Tibial artery (tissue), 4 donors: ENCODE data around the gene HOOK1.
"Not testable (repeated sequence)": the region's sequence is repeated elsewhere in the genome, so short reads cannot be mapped to it uniquely, and the experiment has no call there.

Experiments
- DNase-seq, 2 donors: peaks; one replicate each; pipeline ENCODE4 v3.0.0-alpha.2; 2019
- H3K27ac ChIP-seq, 2 donors: fragments of 200-600 bp; sonication (generic) in 1 of 2; 1 replicate in 1 of 2; 2 replicates in 1 of 2; pipeline ENCODE4 v1.5.1; 2018 to 2019; ENCODE audit warnings: mild to moderate bottlenecking in 1 of 2
- H3K27me3 ChIP-seq, 2 donors: fragments of 200-600 bp; sonication (generic) in 1 of 2; one replicate each; pipeline versions ENCODE4 v1.5.1 to v1.6.0; 2016 to 2019
- H3K36me3 ChIP-seq, 3 donors: fragments of 200-600 bp; sonication (generic) in 2 of 3; one replicate each; pipeline ENCODE4 v1.5.1; 2016 to 2019; ENCODE audit warnings: mild to moderate bottlenecking in 2 of 3
- H3K4me1 ChIP-seq, 4 donors: fragments of 200-600 bp; sonication (generic) in 2 of 4; 1 replicate in 3 of 4; 2 replicates in 1 of 4; pipeline ENCODE4 v1.5.1; 2016 to 2019
- H3K4me3 ChIP-seq, 2 donors: fragments of 200-600 bp; sonication (generic) in 1 of 2; 1 replicate in 1 of 2; 2 replicates in 1 of 2; pipeline ENCODE4 v1.5.1; 2018 to 2019; ENCODE audit warnings: mild to moderate bottlenecking in 2 of 2
- H3K9me3 ChIP-seq, 3 donors: fragments of 200-600 bp; sonication (generic) in 1 of 3; one replicate each; pipeline ENCODE4 v1.5.1; 2016 to 2019
- CTCF ChIP-seq, 2 experiments: fragments of 200-600 bp in 1 of 2; fragments of 450-650 bp in 1 of 2; IDR thresholded peaks; one replicate each; pipeline ENCODE4 v1.5.1; 2017 to 2019; ENCODE audit warnings: antibody characterized with exemption in 2 of 2, mild to moderate bottlenecking in 1 of 2, moderate library complexity in 1 of 2
- intact Hi-C: fragments of 100-400 bp; cut with DNase I; formaldehyde crosslinking; loops from one replicate; pipeline ENCODE4 v1.15.0; 2023; ENCODE audit warnings: low total_unique reads

The HOOK1 gene

GRCh38 chr1:59908084-59908483, 93.3 kb downstream of the HOOK1 start:
- H3K4me1 ChIP-seq: no peaks in the 10 kb centered on the region
- H3K4me3 ChIP-seq: no peak overlapping the region
- no peak for DNase-seq
- H3K27ac ChIP-seq: no peak overlapping the region
- intact Hi-C loops: no loop called here
- H3K36me3 ChIP-seq: no peaks in the 10 kb centered on the region
- TF ChIP-seq CTCF (IDR thresholded peaks at IDR 0.05): no peak
- H3K27me3 ChIP-seq: peaks cover 0 to 1% of the 10 kb centered on the region in 2 donors
- no peaks in the 10 kb centered on the region for H3K9me3 ChIP-seq

DNA sequence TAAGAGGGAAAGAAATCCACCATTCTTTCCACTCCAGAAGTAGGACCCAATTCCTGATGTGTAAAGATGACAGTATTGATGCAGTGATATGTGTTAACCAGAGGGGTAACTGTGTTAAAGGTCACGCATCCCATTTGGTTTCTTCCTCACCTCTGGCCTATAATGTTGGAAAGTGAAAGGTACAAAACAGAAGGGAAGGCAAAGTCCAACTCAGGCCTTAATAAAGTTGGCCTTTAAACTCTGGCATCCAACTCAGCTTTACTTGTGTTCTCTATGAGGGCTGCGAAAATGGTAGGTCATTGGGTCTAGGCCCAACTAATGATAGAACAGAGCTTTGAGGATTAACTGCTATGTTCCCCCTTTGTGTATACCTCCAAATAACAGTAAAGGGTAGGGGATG, 93.9 kb downstream of the HOOK1 start:
- Histone ChIP-seq H3K36me3 (no peaks in the 10 kb centered on the region), H3K27me3 (no peaks in the 10 kb centered on the region), H3K27ac (no peak overlapping the region), H3K4me1 (no peaks in the 10 kb centered on the region), H3K4me3 (no peak overlapping the region), H3K9me3 (no peaks in the 10 kb centered on the region)
- no peak for DNase-seq
- TF ChIP-seq CTCF (IDR thresholded peaks at IDR 0.05): no peak
- intact Hi-C loops: no loop called here

GRCh38 chr1:59914791-59915286, 100.1 kb downstream of the HOOK1 start:
- intact Hi-C loops, H3K9me3 ChIP-seq, H3K4me1 ChIP-seq, H3K27me3 ChIP-seq, DNase-seq, H3K4me3 ChIP-seq, H3K36me3 ChIP-seq, H3K27ac ChIP-seq: not testable (repeated sequence)

DNA sequence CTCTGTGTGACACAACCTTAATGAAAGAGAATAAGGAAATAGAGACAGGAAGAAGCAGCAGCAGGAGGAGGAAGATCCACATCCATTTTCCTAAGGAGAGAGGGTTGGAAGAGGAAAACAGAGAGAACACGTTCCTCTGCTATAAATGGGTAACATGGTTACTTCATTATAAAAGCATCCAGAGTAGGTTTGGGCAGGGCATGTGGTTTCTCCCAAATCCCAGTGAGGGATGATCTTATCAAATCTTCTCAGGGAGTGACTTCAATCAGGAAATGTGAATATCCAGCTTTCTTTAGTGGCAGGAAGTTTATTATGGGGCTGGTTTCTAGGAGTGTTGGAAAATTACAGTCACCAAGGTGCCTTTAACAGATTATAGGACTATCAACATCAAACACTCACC, 100.8 kb downstream of the HOOK1 start:
- Histone ChIP-seq H3K4me1 (no peaks in the 10 kb centered on the region), H3K27me3 (peaks cover 0 to 7% of the 10 kb centered on the region in 2 donors), H3K27ac (no peak overlapping the region), H3K9me3 (no peaks in the 10 kb centered on the region), H3K4me3 (no peak overlapping the region), H3K36me3 (no peaks in the 10 kb centered on the region)
- intact Hi-C loops: no loop called here
- no peak for DNase-seq
- TF ChIP-seq CTCF (IDR thresholded peaks at IDR 0.05): no peak

DNA sequence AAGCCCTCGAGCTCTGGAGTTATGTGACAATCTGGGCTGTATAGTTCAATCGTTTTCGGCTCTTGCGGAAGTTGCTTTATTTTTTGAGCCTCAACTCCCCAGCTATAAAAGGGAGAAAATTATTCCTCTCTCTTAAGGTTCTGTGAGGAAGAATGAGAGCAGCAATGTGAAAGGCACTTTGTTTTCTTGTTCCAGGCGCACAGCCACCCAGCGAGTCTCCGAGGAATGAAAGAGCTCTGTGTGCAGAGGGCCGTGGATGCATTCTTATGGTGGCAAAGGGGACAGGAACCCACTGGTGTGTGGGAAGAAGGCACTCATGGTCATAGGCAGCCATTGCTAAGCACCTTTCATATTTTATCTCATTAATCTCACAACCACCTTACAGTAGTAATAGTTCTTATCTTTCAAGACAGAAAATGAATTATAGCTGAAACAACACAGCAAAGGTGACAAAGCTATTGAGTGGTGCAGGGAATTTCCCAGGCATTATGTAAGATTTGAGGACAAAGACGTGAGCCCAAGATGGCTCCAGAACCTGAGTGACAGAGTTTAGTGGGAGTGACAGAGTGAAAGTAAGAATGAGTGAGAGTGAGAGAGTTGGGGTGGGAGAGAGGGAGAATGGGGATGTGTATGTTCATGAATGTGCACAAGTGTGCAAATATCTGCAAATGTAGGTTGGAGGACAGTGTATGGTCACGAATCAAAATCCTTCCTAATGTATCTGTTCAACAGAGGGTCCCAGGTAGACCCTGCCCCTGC, 102.5 kb downstream of the HOOK1 start:
- no peak for DNase-seq
- H3K27ac ChIP-seq: no peak overlapping the region
- H3K4me3 ChIP-seq: no peak overlapping the region
- H3K4me1 ChIP-seq: no peaks in the 10 kb centered on the region
- H3K27me3 ChIP-seq: peaks cover 0 to 7% of the 10 kb centered on the region in 2 donors
- no peaks in the 10 kb centered on the region for H3K9me3 ChIP-seq
- no peaks in the 10 kb centered on the region for H3K36me3 ChIP-seq
- intact Hi-C loops: no loop called here
- TF ChIP-seq CTCF (IDR thresholded peaks at IDR 0.05): no peak

DNA sequence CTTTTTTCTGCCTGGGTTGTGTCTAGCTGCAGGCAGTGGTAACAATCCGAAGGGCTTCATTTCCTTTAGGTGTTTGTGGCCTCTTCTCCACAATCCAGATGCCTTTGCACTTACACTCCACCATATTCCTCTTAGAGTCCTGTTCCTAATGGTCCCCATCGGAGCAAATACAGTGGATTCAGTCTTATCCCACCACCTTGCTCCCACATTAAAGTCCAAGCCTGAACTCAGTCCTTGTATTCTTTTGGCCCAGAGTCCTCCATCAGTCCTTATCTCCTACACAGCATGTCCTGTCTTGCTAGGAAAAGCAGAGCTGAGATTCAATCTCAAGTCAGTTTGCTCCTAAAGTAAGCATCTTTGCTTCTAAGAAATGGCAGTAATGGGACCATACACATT, 103.0 kb downstream of the HOOK1 start:
- Histone ChIP-seq H3K4me3 (no peak overlapping the region), H3K36me3 (no peaks in the 10 kb centered on the region), H3K9me3 (no peaks in the 10 kb centered on the region), H3K27me3 (peaks cover 0 to 7% of the 10 kb centered on the region in 2 donors), H3K4me1 (no peaks in the 10 kb centered on the region), H3K27ac (no peak overlapping the region)
- DNase-seq: no peak
- intact Hi-C loops: no loop called here
- TF ChIP-seq CTCF (IDR thresholded peaks at IDR 0.05): no peak
